ENCODE data around the gene OGFOD1. TPM values are rescaled to one million over a fixed set of nuclear protein-coding genes. Genes with fewer than 3 reads are reported as not detected.
A peak's percentile ranks its signal among the peaks of the same experiment; 100 is the strongest.
"Not testable (repeated sequence)": the region's sequence is repeated elsewhere in the genome, so short reads cannot be mapped to it uniquely, and the experiment has no call there.

OGFOD1 gene
- polyA plus RNA-seq, 1 donor = 36.5 TPM

DNA sequence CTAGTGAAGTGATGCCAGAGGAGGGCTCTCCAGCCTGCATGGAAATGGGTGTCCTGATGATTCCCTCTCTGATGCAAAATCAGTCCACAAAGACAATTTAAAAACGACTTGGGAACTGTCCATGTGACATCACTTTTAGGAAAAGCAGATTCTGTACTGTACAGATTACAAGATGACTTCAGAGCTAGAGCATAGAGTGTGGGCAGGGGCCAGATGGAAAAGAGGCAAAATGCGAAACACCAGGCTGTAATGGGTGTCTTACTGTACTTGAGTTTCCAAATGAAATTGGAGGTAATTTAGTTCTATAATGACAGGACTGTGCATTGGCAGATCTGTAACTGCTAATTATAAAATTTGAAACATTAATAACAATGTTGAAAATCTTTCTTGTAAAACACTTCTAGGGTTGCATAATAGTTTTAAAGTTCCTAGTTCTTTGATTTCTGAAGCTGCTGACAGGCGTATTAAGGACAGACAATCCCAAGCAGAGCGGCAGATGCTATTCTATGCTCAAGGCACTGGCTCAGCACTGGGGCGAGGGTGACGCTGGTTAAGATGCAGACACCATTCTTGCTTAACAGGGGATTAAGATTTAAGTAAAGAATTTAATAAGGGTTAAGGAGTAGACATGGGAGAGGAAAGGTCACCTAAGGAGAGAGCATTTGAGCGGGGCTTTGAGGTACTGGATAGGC lies 29.6 kb downstream of the OGFOD1 start:
- no peak for DNase-seq

DNA sequence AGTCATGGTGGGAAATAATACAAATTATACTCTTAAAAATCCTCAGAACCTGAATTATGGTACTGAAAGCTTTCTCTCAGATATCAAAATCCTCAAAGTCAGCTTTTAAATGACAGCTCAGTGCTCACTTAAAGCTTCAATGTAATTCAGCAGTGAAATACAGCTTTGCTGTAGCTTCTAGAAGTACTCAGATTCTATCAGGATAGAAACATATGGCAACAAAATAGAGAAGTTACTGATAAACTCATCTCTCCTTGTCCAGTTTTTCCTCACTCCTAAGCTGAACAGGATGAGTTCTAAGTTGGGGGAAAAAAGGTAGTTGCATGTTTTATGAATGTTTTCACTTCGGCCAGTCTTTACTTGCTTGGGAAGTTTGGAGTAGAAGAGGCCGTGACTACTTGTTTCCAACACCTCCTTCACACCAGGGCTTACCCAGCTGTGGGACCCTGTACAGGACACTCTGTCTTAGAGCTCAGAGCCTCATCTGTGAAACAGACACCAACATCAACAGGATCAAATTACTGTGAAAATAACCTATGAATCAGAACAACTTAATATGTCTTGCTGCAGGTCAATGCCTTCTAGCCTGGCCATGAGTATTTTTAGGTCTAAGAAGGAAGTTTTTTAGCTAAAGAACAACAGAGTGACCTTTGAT lies 30.2 kb downstream of the OGFOD1 start:
- no peak for DNase-seq

DNA sequence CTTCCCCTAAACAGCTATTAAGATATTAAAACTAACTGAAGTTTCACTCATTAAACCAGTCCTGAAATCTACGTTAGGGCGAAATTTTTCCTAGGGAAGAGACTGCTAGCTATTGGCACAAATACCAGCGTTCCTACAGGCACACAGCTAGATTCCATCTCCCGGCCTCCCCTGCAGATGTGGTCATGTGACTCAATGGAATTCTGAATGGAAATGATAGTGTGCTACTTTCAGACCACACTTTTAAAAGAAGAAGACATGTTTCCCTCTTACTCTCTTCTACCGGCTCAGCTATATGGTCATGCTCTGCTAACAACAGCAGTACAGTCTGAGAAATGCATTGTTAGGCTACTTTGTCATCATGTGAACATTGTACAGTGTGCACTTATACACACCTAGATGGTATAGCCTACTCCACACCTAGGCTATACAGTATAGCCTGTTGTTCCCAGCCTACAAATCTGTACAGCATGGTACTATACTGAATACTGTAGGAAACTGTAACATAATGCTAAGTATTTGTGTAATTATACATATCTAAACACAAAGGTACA lies 31.4 kb downstream of the OGFOD1 start:
- DNase-seq = no peak

DNA sequence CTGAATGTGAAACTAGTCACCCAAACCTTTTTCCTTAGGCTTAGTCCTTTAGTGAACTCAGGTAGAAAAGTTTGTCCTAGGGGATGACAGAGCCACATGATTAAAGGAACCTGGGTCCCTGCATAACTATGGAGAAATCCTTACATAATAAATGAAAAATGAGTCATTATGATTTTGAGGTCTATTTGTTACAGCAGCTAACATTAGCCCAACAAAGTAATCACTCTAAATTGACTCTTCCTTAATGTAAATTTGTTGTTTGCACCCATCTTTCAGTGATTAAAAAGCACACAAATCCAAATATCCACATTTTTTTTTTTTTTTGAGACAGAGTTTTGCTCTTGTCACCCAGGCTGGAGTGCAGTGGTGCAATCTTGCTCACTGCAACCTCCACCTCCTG lies 32.0 kb downstream of the OGFOD1 start:
- no peak for DNase-seq

DNA sequence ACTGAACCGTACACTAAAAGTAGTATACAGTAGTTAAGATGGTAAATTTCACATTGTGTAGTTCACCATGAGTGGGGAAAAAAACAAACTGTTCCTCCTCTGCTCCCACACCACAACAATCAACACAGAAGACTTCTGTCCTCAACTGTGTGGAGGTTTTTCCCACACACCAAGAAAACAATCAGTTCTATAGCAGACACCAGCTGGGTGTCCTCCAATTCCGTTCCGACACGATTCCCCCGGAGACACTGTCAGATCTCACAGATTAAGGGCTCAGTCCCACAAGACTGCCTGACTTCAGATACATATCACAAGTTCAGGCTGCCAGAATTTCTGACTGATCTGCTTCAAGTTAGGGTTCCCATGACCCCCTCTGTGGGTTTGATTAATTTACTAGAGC lies 36.7 kb downstream of the OGFOD1 start:
- no peak for DNase-seq

DNA sequence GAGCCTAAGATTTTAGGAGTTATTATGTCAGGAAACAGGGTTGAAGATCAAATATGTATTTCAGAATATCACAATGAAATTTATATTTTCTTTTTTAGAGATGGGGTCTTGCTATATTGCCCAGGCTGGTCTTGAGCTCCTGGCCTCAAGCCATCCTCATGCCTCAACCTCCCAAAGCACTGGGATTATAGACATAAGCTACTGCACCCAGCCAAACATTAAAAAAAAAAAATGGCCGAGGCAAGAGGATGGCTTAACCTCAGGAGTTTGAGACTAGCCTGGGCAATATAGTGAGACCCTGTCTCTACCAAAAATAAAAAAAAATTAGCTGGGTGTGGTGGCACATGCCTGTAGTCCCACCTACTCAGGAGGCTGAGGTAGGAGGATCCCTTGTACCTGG lies 37.5 kb downstream of the OGFOD1 start:
- DNase-seq = not testable (repeated sequence)

DNA sequence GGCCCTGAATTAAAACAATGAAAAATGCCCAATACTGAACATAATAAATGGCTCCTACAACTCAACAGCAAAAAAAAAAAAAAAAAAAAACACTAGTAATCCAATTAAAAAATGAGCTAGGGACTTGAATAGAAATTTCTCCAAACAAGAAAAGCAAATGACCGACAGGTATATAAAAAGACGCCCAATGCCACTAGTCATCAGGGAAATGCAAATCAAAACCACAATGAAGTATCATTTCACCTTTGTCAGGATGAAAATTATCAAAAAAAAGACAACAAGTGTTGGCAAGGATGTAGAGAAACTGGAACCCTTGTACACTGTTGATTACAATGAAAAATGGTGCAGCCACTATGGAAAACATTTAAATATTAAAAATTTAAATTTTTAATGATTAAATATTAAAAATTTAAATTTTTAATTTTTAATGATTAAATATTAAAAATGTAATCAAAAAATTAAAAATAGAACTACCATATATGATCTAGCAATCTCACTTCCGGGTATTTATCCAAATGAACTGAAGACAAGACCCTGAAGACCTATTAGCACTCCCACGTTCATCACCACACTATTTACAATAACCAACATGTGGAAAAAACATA lies 40.4 kb downstream of the OGFOD1 start:
- DNase-seq = no peak

DNA sequence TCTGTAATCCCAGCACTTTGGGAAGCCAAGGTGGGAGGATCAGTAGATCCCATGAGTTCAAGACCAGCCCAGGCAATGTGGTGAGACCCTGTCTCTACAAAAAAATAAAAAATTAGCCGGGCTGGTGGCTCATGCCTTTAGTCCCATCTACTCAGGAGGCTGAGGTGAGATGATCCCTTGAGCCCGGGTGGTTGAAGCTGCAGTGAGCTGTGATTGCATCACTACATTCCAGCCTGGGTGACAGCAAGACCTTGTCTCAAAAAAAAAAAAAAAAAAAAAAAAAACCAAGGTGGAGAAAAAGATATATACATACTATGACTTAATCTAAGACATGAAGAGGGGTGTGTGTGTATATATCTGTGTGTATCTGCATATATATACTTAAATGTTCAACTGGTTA lies 41.8 kb downstream of the OGFOD1 start:
- DNase-seq = no peak

DNA sequence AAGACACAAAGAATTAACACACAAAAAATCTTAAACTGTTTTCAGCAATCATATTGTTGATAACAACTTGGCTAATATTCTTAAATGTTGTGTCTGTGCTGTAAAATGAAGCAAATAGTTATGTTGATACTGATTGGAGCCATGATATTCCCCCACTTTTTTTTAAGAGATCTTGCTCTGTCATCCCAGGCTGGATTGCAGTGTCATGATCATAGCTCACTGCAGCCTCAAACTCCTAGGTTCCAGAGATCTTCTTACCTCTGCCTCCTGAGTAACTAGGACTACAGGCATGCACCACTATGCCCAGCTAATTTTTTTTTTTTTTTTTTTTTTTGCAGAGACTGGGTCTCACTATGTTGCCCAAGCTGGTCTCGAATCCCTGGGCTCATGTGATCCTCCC lies 42.5 kb downstream of the OGFOD1 start:
- no peak for DNase-seq

DNA sequence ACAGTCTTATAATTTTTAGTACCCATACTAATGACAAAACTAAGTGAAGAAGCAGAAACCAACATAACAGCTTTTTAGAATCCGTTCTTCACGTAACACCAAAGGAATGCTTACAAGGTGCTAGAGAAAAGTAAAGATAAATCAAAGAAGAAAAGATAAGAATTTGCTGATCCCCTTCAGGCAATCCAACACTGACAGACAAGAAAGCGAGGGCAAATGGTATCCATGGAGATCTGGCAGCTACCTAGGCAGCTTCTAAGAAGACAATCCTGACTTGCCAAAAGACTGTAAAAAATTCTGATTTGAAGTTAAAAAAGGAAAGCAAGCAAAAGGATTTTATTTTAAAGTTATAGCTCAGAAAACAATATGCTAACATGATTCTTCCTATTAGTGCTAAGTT lies 53.8 kb downstream of the OGFOD1 start:
- no peak for DNase-seq

DNA sequence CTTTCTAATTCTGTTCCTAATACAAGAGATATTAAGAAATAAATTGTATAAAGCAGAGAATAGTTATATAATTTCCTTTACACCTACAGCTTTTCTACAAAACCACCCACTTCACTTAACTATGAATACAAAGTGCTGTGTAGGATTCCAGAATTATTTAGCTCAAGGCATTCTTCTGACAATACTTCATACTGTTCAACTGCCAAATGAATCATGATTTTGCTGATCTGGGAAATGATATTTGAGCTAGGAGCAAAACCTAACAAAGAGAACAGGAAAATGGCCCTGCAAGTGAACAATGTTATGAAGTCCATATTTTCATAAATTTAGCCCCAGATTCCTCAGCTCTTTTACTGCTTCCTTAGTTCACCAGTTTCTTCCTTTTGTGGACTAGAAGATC lies 55.6 kb downstream of the OGFOD1 start:
- DNase-seq = no peak

DNA sequence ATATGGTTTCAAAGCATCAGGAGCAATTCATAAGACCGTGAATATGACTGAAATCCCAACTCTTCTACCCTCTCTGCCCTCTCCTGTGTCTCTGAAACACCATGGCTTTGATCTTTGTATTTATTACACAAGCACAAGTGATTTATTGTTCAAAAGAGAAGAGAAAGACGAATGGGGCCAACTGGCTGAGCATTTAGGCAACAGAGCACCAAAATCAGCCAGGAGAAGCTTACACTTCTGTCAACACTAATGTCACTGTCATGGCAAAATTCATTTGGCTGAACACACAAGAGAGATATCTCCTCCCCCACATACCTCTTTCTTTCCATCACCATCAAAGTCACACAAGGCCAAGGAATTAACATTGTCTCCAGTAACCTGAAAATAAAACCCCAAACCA lies 59.2 kb downstream of the OGFOD1 start:
- DNase-seq = no peak

DNA sequence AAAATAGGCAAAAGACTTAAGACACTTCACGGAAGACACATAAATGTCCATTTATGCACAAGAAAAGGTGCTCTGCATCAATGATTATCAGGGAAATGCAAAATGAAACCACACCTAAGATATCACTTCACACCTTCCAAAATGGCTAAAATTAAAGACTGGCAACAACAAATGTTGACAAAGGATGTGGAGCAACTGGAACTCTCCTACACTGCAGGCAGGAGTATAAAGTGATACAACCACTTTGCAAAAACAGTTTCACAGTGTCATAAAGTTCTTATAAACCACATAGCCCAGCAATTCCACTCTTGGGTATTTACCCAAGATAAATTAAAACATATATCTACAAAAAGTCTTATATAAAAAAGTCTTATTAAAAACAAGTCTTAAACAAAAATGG lies 60.7 kb downstream of the OGFOD1 start:
- DNase-seq = no peak

DNA sequence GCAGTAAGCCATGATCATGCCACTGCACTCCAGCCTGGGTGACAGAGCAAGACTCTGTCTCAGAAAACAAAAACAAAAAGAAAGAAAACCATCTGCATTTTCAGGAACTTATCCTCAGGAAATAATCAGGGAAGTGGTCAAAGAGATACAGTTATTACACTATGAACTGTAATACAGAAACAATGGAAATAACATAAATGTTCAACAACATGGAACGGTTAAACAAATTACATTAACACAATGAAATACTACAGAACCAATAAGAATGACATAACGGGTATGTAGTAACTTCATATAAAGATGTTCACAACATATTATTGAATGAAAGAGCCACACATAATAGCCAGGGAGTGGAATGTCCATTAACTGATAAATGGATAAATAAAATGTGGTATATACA lies 61.7 kb downstream of the OGFOD1 start:
- no peak for DNase-seq

DNA sequence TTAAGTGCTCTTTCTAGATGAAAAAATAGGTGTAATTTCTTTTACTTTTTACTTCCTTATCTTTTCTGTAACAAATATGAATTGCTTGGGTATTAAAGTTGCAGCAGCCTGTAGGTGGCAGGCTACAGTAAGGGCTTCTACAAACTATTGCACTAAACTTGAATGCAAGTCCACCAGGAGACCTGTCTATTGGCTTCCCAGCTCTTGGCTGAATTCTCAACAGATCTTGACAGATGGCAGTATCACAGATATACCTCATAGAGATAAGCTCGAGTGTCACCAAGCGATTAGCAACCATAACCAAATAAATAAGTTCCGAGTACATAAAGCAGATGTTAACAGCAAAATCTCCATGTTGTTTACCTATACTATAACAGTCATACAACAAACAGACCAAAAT lies 62.6 kb downstream of the OGFOD1 start:
- DNase-seq = no peak

DNA sequence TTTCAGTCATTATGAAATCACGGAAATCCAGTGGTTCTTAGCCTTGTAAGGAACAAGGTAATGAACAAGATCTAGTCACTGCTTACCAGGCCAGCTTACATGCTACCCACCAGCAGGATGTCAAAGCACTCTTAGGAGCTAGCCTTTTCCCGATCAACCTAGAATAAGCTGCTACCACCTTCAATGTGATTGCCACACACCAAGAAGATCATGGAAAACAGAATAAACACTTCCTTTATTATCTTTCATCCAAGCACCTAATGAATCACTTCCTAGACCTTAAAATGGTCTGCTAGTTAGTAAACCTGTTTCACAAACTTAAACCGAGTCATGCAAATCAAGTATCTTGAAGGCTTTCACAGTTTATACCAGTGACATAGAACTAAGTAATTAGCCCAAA lies 63.5 kb downstream of the OGFOD1 start:
- no peak for DNase-seq

DNA sequence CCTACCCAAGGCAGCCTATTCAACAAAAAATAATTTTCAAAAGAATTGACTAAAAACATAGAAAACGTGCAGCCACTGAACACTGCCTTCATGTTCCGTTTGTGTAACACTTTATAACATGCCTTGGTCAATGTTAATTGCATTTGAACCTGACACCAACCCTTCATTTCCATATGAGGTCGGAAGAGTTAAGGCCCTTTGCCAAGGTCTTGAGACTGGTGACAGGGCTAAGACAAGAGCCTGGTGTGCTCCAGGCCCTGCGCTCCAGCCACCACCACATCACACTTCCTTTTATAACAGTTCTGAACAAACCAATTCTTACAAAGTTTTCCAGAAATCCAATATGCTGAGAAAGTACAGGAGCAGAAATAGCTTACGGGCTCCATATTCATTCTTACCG lies 64.3 kb downstream of the OGFOD1 start:
- DNase-seq = no peak

DNA sequence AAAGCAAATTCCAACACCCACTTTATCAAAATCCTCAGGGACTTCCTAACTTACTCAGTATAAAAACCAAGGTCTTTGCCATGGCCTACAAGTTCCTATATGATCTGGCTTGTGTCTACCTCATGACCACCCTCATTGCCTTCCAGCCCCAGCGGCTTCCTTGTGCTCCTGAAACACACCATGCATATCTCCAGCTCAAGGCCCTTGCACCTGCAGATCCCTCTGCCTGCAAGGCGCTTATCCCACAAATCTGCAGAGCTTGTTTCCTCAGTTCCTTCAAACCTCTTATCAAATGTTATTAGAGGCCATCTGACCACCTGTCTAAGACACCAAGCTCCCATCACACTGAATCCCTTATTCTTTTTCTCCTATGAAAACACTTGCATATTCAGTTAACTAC lies 65.9 kb downstream of the OGFOD1 start:
- no peak for DNase-seq

DNA sequence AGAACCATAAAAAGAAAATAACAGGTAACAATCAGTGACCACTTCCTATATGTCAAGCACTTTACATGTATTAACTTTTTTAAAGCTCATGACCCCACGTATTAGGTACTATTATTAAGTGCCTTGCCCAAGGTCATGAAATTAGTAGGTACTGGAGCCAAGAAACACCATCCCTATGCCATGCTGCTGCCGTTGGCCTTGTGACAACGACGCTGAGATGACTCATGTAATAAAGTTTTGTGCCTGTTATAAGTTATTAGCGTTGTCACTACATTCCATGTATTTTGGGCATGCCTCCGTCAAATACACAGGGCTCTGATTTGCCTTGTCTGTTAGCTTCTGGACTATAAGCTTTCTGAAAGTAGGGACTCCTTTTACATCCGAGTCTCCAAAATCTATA lies 67.1 kb downstream of the OGFOD1 start:
- DNase-seq = no peak

DNA sequence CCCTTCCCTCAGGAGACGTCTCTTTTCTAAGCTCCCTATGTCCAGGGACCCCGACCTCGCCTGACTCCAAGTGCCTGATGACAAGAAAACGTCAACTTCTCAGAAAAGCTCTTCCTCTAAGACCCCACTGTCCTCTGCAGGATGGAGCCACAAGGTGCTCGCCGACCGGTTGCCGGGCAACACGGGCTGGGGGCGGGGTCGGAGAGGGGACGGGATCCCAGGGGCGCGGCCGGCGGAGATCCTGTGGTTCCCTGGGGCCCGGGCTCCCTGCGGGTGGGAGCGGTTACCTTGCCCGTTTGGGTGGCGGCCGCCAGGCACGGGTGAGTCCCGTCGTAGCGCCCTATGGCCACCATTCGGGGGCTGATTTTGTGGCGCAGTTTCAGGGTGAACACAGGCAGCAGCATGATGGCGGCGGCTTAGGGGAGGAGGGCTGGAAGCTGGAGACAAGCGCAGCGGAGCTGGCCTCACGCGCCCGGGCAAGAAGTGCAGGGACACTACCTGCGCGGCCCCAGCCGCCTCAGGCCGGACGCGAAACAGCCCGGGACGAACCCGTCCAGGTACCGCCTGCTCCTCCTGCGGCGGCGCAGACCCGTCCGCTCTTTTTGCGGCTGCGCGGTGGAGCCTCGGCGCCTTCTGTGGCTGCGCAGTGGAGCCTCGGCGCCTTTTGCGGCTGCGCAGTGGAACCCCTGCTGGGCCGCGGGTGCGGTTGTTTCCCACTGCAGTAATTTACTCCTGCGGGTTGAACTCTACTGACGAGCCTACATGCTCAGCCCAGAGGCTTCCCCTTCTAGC lies 68.3 kb downstream of the OGFOD1 start, which contains the start of gene BBS2:
TSS of gene BBS2 (minus strand) at position 566 of the 792 bp plus-strand sequence. CDS start at position 404, 162 bp downstream.
- peak; percentile 91 for DNase-seq

DNA sequence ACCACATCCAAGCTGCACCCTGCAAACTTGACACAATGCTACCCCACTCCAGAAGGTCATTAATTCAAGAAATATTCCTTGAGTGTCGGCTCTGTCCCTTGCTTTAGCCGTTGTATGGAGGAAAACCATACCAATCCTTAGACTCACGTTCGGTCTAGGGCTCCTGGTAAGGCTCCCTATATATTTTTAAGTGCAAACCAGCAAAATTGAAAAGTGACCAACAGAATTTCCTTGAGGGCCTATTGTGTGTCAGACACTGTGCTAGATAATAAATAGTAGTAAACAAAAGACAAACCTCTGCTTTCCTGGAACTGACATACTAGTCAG lies 68.9 kb downstream of the OGFOD1 start:
- DNase-seq = no peak

DNA sequence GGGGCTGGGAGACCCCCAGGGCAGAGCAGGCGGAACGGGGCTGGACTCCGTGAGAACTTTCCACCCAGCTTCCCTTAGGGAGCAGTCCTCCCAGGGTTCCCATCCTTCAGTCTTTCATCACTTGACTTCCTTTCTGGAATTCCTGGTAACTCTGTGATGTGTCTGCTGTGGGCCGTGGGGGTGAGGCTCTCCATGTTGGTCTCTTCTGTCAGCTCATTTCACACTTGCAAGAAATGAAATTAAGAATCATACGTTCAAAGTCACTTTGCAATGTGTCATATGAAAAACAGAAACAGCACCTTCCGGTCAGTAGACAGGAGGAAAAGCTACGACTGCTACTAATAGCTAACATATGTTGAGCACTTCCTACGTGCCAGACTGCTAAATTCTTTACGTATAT lies 73.9 kb downstream of the OGFOD1 start:
- DNase-seq = no peak

All from hindlimb muscle (tissue), 1 donor.